HFFc6 (cell line): Measurements from ENCODE around the gene CAMK2G. TPM values are rescaled to one million over a fixed set of nuclear protein-coding genes. Genes with fewer than 3 reads are reported as not detected.
"Not testable (repeated sequence)": the region's sequence is repeated elsewhere in the genome, so short reads cannot be mapped to it uniquely, and the experiment has no call there.

Experiments used
- DNase-seq: peaks from one replicate; pipeline ENCODE4 v3.0.0-alpha.2; 2018
- H3K27ac Mint-ChIP-seq: 2 replicates; pipeline ENCODE4 v1.8.0; 2020; ENCODE audit warnings: mild to moderate bottlenecking, mixed read lengths
- H3K27me3 Mint-ChIP-seq: 2 replicates; pipeline ENCODE4 v1.8.0; 2021; ENCODE audit warnings: mild to moderate bottlenecking, moderate library complexity, mixed read lengths; ENCODE audit not compliant: insufficient read depth
- H3K36me3 Mint-ChIP-seq: 2 replicates; pipeline ENCODE4 v1.8.0; 2021; ENCODE audit warnings: low read depth, mixed read lengths
- H3K4me1 Mint-ChIP-seq: 2 replicates; pipeline ENCODE4 v1.8.0; 2020; ENCODE audit warnings: low read depth, mixed read lengths
- H3K4me3 Mint-ChIP-seq: 2 replicates; pipeline ENCODE4 v1.8.0; 2020; ENCODE audit warnings: mild to moderate bottlenecking, moderate library complexity, mixed read lengths
- H3K9me3 Mint-ChIP-seq: 2 replicates; pipeline ENCODE4 v1.8.0; 2020; ENCODE audit warnings: mild to moderate bottlenecking, mixed read lengths
- CTCF ChIP-seq: fragments of 200-600 bp; sonication (generic); IDR thresholded peaks from 2 replicates; pipeline ENCODE4 v1.5.0; 2021; ENCODE audit warnings: antibody characterized with exemption, mild to moderate bottlenecking
- total RNA-seq, 6 experiments: library from RNA; stranded (reverse); fragmentation: NEBNext Ultra II Directional; extraction: Animal tissue kit (Norgen Biotek cat#: 25700); gene quantifications; 2 replicates in 1 of 6; 3 replicates in 5 of 6; pipeline ENCODE4 v1.2.3, GENCODE V29; 2021

Gene CAMK2G
- total RNA-seq, 6 experiments from 2014 or later: 24.6 to 33.1 (median 28.1) TPM

- TF ChIP-seq CTCF: no peak
- Mint-ChIP-seq H3K9me3 (no peaks in the 10 kb centered on the region), H3K27ac (peak overlapping the region; percentile 52), H3K27me3 (no peaks in the 10 kb centered on the region; the same call in 1 of the 2 replicates), H3K4me3 (no peak overlapping the region), H3K36me3 (no peaks in the 10 kb centered on the region), H3K4me1 (peaks cover 75% of the 10 kb centered on the region)
- peak; percentile 52 for DNase-seq
Measured at GRCh38 chr10:73892310-73893030, 18.1 kb upstream of the CAMK2G start.

- Mint-ChIP-seq H3K27me3 (no peaks in the 10 kb centered on the region; the same call in 1 of the 2 replicates), H3K36me3 (no peaks in the 10 kb centered on the region), H3K27ac (no peak overlapping the region), H3K9me3 (no peaks in the 10 kb centered on the region), H3K4me1 (peaks cover 84% of the 10 kb centered on the region), H3K4me3 (no peak overlapping the region)
- no peak for DNase-seq
- TF ChIP-seq CTCF: no peak
Measured at GRCh38 chr10:73891540-73891939, 17.2 kb upstream of the CAMK2G start.

GRCh38 chr10:73890830-73891229 lies 16.5 kb upstream of the CAMK2G start:
- not testable (repeated sequence) for H3K27ac Mint-ChIP-seq, H3K9me3 Mint-ChIP-seq, H3K27me3 Mint-ChIP-seq, DNase-seq, H3K36me3 Mint-ChIP-seq, H3K4me3 Mint-ChIP-seq
- peaks cover 91% of the 10 kb centered on the region for H3K4me1 Mint-ChIP-seq

GRCh38 chr10:73890261-73890660 lies 15.9 kb upstream of the CAMK2G start:
- TF ChIP-seq CTCF: no peak
- Mint-ChIP-seq H3K4me3 (no peak overlapping the region), H3K27me3 (no peaks in the 10 kb centered on the region; the same call in 1 of the 2 replicates), H3K27ac (no peak overlapping the region), H3K36me3 (no peaks in the 10 kb centered on the region), H3K4me1 (peaks cover 90% of the 10 kb centered on the region), H3K9me3 (no peaks in the 10 kb centered on the region)
- no peak for DNase-seq

- H3K27me3 Mint-ChIP-seq, DNase-seq, H3K27ac Mint-ChIP-seq, H3K9me3 Mint-ChIP-seq, H3K4me3 Mint-ChIP-seq, H3K36me3 Mint-ChIP-seq: not testable (repeated sequence)
- peaks cover 81% of the 10 kb centered on the region for H3K4me1 Mint-ChIP-seq
Measured at GRCh38 chr10:73889416-73889815, 15.1 kb upstream of the CAMK2G start.

- TF ChIP-seq CTCF: no peak
Measured at GRCh38 chr10:73889014-73889413, 14.7 kb upstream of the CAMK2G start.

More at GRCh38 chr10:73889014-73889413, 14.7 kb upstream of the CAMK2G start:
- DNase-seq: no peak
- Mint-ChIP-seq H3K27ac (peak overlapping the region; percentile 8; the same call in 1 of the 2 replicates), H3K36me3 (no peaks in the 10 kb centered on the region), H3K9me3 (no peaks in the 10 kb centered on the region), H3K4me1 (peaks cover 78% of the 10 kb centered on the region), H3K4me3 (no peak overlapping the region), H3K27me3 (no peaks in the 10 kb centered on the region; the same call in 1 of the 2 replicates)
